ENCODE results near the gene SRRM3.
"Not testable (repeated sequence)": the region's sequence is repeated elsewhere in the genome, so short reads cannot be mapped to it uniquely, and the experiment has no call there.

Gene SRRM3

DNA sequence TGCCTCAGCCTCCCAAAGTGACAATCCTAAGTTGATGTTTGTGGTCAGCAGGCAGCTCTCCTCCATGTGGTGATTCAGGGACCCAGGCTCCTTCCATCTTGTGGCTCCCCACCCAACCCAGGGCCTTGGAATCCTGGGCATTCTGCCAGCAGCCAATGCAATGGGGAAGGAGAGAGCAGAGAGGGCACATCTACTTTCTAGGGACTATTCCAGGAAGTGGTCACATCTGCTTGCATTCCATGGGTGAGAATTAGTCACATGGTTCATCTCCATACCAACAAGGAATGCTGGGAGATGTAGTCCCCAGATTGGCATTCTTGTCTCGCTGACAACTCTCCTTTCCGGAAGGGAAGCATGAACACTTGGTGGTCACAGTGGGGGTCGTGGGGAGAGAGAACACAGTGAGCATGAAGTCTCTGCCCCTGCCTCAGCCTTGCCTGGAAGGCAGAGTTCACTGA lies 9.9 kb upstream of the SRRM3 start:
- no peak for DNase-seq (ENCODE audit: low read depth)

- DNase-seq (ENCODE audit: low read depth): no peak
Observed at GRCh38 chr7:76193466-76193865, 8.2 kb upstream of the SRRM3 start.

- no peak for DNase-seq (ENCODE audit: low read depth)
Observed at GRCh38 chr7:76193883-76194282, 7.8 kb upstream of the SRRM3 start.

- DNase-seq (ENCODE audit: low read depth): no peak
Observed at GRCh38 chr7:76196786-76197185, 4.9 kb upstream of the SRRM3 start.

- DNase-seq (ENCODE audit: low read depth): no peak
Observed at GRCh38 chr7:76198202-76198601, 3.5 kb upstream of the SRRM3 start.

DNA sequence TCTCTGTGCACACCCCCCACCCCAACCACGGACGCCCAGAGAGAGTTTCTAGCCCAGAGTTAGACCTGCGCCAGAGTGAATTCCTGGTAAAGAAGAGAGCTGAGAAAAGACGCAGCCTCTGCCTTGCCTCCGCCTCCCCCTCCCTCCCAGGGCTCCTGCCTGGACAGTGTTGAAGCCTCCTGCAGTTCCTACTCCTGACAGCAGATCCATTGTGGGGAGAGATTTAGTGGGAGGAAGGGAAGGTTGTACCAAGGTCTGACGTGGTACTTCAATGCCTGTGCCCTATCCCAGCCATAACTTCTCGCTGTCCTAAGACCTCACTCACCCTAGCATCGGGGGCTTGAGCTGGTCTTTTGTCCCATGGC lies 952 bp downstream of the SRRM3 start:
- DNase-seq (ENCODE audit: low read depth): no peak

DNA sequence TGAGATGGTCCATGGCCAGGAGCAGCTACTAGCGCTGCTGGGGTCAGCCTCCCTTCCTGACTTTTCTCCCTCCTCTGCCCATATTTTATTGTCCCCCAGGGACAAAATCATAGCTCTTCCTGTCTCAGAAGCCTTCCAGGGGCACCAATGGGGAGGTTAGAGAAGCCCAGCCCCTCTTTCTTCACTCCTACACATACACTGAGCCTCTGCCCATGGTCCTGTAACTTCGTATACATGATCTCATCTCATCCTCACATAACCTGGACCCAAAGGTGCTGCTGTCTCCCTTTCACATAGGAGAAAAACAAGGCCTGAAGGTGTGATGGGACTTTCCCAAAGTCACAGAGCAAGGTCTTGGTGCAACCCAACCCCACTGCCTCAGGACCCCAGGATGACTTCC lies 2.5 kb downstream of the SRRM3 start:
- DNase-seq (ENCODE audit: low read depth): no peak

DNA sequence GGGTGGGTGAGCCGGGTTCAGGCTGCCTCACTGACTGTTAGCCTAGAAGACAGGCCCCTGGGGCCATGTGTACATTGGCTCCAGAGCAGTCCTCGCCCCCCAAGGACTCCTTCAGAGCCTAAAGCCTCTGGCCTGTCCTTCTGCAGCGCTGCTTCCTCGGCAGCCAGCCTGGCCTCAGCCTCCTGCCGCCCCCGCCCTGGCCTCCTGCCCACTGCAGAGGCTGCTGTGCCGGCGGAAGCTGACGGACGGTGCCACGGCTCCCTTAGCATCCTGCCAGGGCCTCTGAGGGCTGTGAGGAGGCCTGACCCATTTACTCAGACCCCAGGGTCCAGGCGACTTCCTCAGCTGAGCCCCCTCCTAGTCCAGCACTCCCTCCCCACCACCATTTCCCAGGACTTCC lies 4.9 kb downstream of the SRRM3 start:
- no peak for DNase-seq (ENCODE audit: low read depth)

GRCh38 chr7:76209310-76209709 lies 7.6 kb downstream of the SRRM3 start:
- no peak for DNase-seq (ENCODE audit: low read depth)

GRCh38 chr7:76211216-76211615 lies 9.5 kb downstream of the SRRM3 start:
- DNase-seq (ENCODE audit: low read depth): no peak

- not testable (repeated sequence) for DNase-seq (ENCODE audit: low read depth)
Observed at GRCh38 chr7:76215349-76215748, 13.7 kb downstream of the SRRM3 start.

GRCh38 chr7:76216381-76217082 lies 14.8 kb downstream of the SRRM3 start:
- no peak for DNase-seq (ENCODE audit: low read depth)

DNA sequence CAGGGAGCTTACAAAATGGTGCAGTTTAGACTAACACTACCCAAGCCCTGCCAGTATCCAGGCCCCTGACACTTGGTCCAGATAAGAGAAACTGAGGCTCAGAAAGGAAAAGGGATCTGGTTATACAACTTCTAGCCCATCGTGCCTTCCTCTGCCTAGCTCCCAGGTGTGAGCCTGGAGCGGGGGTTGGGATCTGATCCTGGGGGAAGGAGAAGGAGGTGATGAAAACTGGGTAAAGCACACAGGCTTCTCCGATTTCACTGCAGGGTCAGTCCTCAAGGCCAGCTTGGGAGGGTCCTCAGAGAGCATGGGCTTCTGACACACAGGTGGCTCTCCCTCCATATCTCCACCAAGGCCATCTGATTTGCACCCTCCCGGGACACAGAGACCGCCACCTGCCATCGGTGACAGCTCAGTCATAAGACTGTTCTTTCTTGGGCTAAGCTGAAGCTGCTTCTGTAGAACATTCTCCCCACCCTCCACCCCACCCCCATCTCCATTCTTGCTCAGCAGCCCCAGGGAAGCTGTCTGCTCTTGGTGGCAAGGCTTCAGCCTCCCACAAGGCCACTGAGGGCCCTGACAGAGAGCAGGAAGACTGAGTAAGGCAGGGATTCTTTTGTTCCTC lies 16.4 kb downstream of the SRRM3 start:
- DNase-seq (ENCODE audit: low read depth): no peak

GRCh38 chr7:76220185-76221057 lies 18.7 kb downstream of the SRRM3 start:
- no peak for DNase-seq (ENCODE audit: low read depth)

- no peak for DNase-seq (ENCODE audit: low read depth)
Observed at GRCh38 chr7:76222333-76222732, 20.6 kb downstream of the SRRM3 start.

DNA sequence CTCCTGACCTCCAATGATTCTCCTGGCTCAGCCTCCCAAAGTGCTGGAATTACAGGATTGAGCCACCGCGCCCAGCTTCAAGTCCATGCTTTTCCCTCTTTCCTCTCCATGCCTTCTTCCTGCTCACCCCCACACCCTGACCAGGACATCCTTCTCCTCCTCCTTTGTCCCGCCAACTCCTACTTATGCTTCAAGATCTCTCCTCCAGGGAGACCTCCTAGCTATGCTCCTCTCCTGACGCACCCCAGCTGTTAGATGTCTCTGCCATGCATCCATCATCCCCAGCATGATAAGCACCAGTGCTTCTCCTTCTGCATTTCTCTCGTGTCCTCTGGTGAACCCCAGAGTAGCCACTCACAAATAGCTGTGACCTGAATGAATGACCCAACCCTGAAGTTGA lies 21.1 kb downstream of the SRRM3 start:
- DNase-seq (ENCODE audit: low read depth): no peak

DNA sequence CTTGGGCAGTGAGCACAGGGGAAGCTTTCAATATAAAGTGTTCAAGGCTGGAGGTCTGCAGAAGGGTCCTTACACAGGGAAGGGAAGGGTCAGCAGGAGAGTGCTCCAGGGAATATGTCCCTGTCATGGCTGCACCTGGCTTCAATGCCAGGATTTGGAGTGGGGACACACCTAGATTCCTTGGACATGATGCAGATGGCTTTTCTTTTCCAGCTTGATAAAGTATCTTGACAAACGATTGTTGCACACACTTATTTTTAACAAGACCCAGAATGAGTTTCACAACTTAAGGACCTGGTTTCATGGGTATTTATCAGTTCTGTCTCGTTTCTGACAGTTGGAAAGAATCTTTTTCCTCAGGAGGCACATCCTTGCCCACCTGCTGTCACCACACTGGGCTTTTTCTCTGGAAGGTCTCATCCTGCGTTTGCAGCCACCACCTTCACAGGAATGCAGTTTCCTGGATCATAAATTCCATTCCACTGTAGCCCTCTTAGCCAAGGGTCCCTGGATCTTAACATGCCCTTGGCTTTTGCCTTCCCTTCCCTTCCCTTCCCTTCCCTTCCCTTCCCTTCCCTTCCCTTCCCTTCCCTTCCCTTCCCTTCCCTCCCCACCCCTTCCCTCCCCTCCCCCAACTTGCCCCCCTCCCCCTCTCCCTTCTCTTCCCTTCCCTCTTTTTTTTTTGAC lies 21.7 kb downstream of the SRRM3 start:
- DNase-seq (ENCODE audit: low read depth): no peak

GRCh38 chr7:76224695-76225094 lies 23.0 kb downstream of the SRRM3 start:
- DNase-seq (ENCODE audit: low read depth): no peak

DNA sequence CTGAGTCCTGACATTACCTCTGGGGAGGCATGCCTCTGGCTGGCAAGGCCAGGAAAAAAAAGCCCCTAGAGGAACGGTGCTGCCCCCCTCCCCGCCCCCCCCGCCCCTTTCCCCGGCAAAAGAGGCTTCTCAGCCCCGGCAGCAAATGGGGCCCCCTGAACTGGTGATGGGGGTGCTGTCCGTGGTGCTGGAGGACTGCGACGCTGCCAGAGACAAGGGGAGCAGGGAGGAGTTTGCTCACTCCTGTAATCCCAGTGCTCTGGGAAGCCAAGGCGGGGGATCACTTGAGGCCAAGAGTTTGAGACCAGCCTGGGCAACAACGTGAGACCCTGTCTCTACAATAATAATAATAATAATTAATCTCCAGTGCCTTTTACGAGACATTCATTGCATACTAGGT lies 23.7 kb downstream of the SRRM3 start:
- no peak for DNase-seq (ENCODE audit: low read depth)

GRCh38 chr7:76225951-76226350 lies 24.3 kb downstream of the SRRM3 start:
- DNase-seq (ENCODE audit: low read depth): no peak

- DNase-seq (ENCODE audit: low read depth): not testable (repeated sequence)
Observed at GRCh38 chr7:76226878-76227423, 25.3 kb downstream of the SRRM3 start.

GRCh38 chr7:76230214-76230613 lies 28.5 kb downstream of the SRRM3 start:
- no peak for DNase-seq (ENCODE audit: low read depth)

All from GM04504 (cell line).